H9 (cell line): Measurements from ENCODE around the gene TGFA. TPM values are rescaled to one million over a fixed set of nuclear protein-coding genes. Genes with fewer than 3 reads are reported as not detected.

Source experiments
- DNase-seq: peaks from one replicate; pipeline ENCODE4 v3.0.0-alpha.2; 2017
- H2AFZ ChIP-seq: one replicate; pipeline ENCODE4 v1.6.1; 2013; ENCODE audit warnings: mild to moderate bottlenecking, low read length, control low read depth, moderate library complexity
- H2AK5ac ChIP-seq: 2 replicates; pipeline ENCODE4 v1.6.1; 2013; ENCODE audit warnings: low read length, control low read depth, mixed read lengths; ENCODE audit not compliant: insufficient read length
- H2BK120ac ChIP-seq: one replicate; pipeline ENCODE4 v1.6.1; 2013; ENCODE audit warnings: low read depth, mild to moderate bottlenecking, low read length, control low read depth, inconsistent platforms; ENCODE audit not compliant: poor library complexity, severe bottlenecking
- H2BK12ac ChIP-seq: 2 replicates; pipeline ENCODE4 v1.6.1; 2013; ENCODE audit warnings: low read length, control low read depth, mixed read lengths, low read depth; ENCODE audit not compliant: insufficient read length
- H2BK15ac ChIP-seq: 2 replicates; pipeline ENCODE4 v1.6.1; 2013; ENCODE audit warnings: low read depth, low read length, control low read depth
- H2BK20ac ChIP-seq: one replicate; pipeline ENCODE4 v1.6.1; 2013; ENCODE audit warnings: low read depth, mild to moderate bottlenecking, low read length, control low read depth, inconsistent platforms; ENCODE audit not compliant: poor library complexity, severe bottlenecking
- H2BK5ac ChIP-seq: 2 replicates; pipeline ENCODE4 v1.6.1; 2013; ENCODE audit warnings: low read length, control low read depth, mixed read lengths; ENCODE audit not compliant: insufficient read length
- H3K14ac ChIP-seq: 2 replicates; pipeline ENCODE4 v1.6.1; 2013; ENCODE audit warnings: low read length, control low read depth; ENCODE audit not compliant: insufficient read depth
- H3K18ac ChIP-seq: 2 replicates; pipeline ENCODE4 v1.6.1; 2013; ENCODE audit warnings: low read depth, mild to moderate bottlenecking, mixed read lengths, low read length, control low read depth; ENCODE audit not compliant: insufficient read length
- H3K23ac ChIP-seq: 2 replicates; pipeline ENCODE4 v1.6.1; 2013; ENCODE audit warnings: low read length, control low read depth, mixed read lengths, low read depth; ENCODE audit not compliant: insufficient read length
- H3K23me2 ChIP-seq: 2 replicates; pipeline ENCODE4 v1.6.1; 2013; ENCODE audit warnings: low read depth, mild to moderate bottlenecking, mixed read lengths, low read length, control low read depth; ENCODE audit not compliant: insufficient read length, poor library complexity, severe bottlenecking
- H3K27ac ChIP-seq: 2 replicates; pipeline ENCODE4 v1.5.1; 2013; ENCODE audit warnings: low read length, control low read depth, mixed read lengths, low read depth; ENCODE audit not compliant: insufficient read length
- H3K27me3 ChIP-seq: 2 replicates; pipeline ENCODE4 v1.6.1; 2013; ENCODE audit warnings: low read length, control low read depth, inconsistent platforms; ENCODE audit not compliant: insufficient read depth
- H3K4ac ChIP-seq: 2 replicates; pipeline ENCODE4 v1.6.1; 2013; ENCODE audit warnings: low read depth, mild to moderate bottlenecking, control low read depth, inconsistent platforms, low read length, moderate library complexity
- H3K4me1 ChIP-seq: 2 replicates; pipeline ENCODE4 v1.6.1; 2013; ENCODE audit warnings: low read length, control low read depth, inconsistent platforms; ENCODE audit not compliant: insufficient read depth
- H3K4me2 ChIP-seq: 2 replicates; pipeline ENCODE4 v1.6.1; 2013; ENCODE audit warnings: low read length, control low read depth, mixed read lengths; ENCODE audit not compliant: insufficient read length, insufficient read depth
- H3K56ac ChIP-seq: 2 replicates; pipeline ENCODE4 v1.6.1; 2013; ENCODE audit warnings: low read depth, mild to moderate bottlenecking, mixed read lengths, low read length, control low read depth; ENCODE audit not compliant: insufficient read length
- H3K79me1 ChIP-seq: 2 replicates; pipeline ENCODE4 v1.6.1; 2013; ENCODE audit warnings: low read depth, mild to moderate bottlenecking, moderate library complexity, low read length, control low read depth, inconsistent platforms; ENCODE audit not compliant: insufficient read depth, poor library complexity, severe bottlenecking
- H3K79me2 ChIP-seq: 2 replicates; pipeline ENCODE4 v1.6.1; 2013; ENCODE audit warnings: low read length, control low read depth, inconsistent platforms; ENCODE audit not compliant: insufficient read depth
- H3K9ac ChIP-seq: 2 replicates; pipeline ENCODE4 v1.6.1; 2013; ENCODE audit warnings: low read length, control low read depth, mixed read lengths; ENCODE audit not compliant: insufficient read length; ENCODE audit errors: extremely low read depth
- H3K9me3 ChIP-seq: one replicate; pipeline ENCODE4 v1.6.1; 2013; ENCODE audit warnings: low read depth, low read length, inconsistent platforms; ENCODE audit not compliant: control insufficient read depth
- H3T11ph ChIP-seq: one replicate; pipeline ENCODE4 v1.6.1; 2013; ENCODE audit warnings: mild to moderate bottlenecking, low read length, control low read depth, inconsistent platforms
- H4K20me1 ChIP-seq: one replicate; pipeline ENCODE4 v1.6.1; 2013; ENCODE audit not compliant: control insufficient read depth, insufficient read length, insufficient read depth
- H4K5ac ChIP-seq: 2 replicates; pipeline ENCODE4 v1.6.1; 2013; ENCODE audit warnings: low read depth, mild to moderate bottlenecking, mixed read lengths, low read length, control low read depth; ENCODE audit not compliant: insufficient read length
- H4K8ac ChIP-seq: replicated peaks from 2 replicates; pipeline ENCODE4 v1.6.1; 2013; ENCODE audit warnings: low read length, control low read depth, mixed read lengths, low read depth; ENCODE audit not compliant: insufficient read length
- H4K91ac ChIP-seq: 2 replicates; pipeline ENCODE4 v1.6.1; 2013; ENCODE audit warnings: low read depth, mild to moderate bottlenecking, moderate library complexity, mixed read lengths, low read length, control low read depth; ENCODE audit not compliant: insufficient read length
- H3K27ac Mint-ChIP-seq, 3 experiments: 2 replicates in 2 of 3; 3 replicates in 1 of 3; pipeline ENCODE4 v1.8.0; 2020 to 2021; ENCODE audit warnings: mixed read lengths in 3 of 3, mild to moderate bottlenecking in 1 of 3, moderate library complexity in 1 of 3
- H3K27me3 Mint-ChIP-seq: 2 replicates; pipeline ENCODE4 v1.8.0; 2021; ENCODE audit warnings: low read depth, mild to moderate bottlenecking, moderate library complexity, mixed read lengths
- H3K36me3 Mint-ChIP-seq, 3 experiments: 2 replicates in 2 of 3; 3 replicates in 1 of 3; pipeline ENCODE4 v1.8.0; 2020 to 2021; ENCODE audit warnings: low read depth in 3 of 3, mixed read lengths in 3 of 3; ENCODE audit not compliant: insufficient read depth in 1 of 3
- H3K4me1 Mint-ChIP-seq, 2 experiments: 2 replicates each; pipeline ENCODE4 v1.8.0; 2020; ENCODE audit warnings: mixed read lengths in 2 of 2
- H3K4me3 Mint-ChIP-seq, 2 experiments: 2 replicates in 1 of 2; 3 replicates in 1 of 2; pipeline ENCODE4 v1.8.0; 2020 to 2021; ENCODE audit warnings: mild to moderate bottlenecking in 2 of 2, mixed read lengths in 2 of 2, moderate library complexity in 1 of 2
- H3K9me3 Mint-ChIP-seq, 2 experiments: 2 replicates in 1 of 2; 3 replicates in 1 of 2; pipeline ENCODE4 v1.8.0; 2020; ENCODE audit warnings: mild to moderate bottlenecking in 2 of 2, mixed read lengths in 2 of 2, moderate library complexity in 1 of 2
- WGBS: extraction: QIAGEN DNeasy Blood & Tissue Kit; methylation state at CpG from one replicate; pipeline ENCODE4 v1.1.7; 2013; ENCODE audit warnings: missing lambda C conversion rate, low lambda C conversion rate, mixed read lengths; ENCODE audit not compliant: insufficient read length; ENCODE audit errors: extremely low coverage; 5-methylcytosine and 5-hydroxymethylcytosine counted together
- total RNA-seq: library from RNA; stranded (reverse); gene quantifications from 2 replicates; pipeline ENCODE4 v1.2.1, GENCODE V29; 2021
- TF ChIP-seq, protein P1 (sequence below): fragments of 200-600 bp; sonication (generic); conservative IDR thresholded peaks from 3 replicates; pipeline ENCODE4 v1.8.0; 2021; ENCODE audit warnings: antibody characterized with exemption, mild to moderate bottlenecking

The TGFA gene
- total RNA-seq, 1 experiment from 2014 or later, result 3.3 TPM

DNA sequence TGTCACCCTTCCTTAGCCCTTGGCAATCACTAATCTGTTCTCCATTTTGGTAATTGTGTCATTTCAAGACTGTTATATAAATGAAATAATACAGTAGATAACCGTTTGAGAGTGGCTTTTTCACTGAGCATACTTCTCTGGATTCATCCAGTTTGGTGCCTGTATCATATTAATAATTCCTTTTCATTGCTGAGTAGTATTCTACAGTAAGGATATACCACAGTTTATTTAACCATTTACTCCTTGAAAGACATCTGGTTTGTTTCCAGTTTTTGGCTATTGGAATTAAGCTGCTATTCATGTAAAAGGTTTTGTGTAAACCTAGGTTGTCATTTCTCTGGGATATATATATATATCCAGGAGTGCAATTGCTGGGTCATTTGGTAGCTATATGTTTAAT is 44.6 kb upstream of the TGFA start:
- WGBS, result no CpG with 5 or more reads among the region's 1 CpG
- Histone ChIP-seq H2AFZ (no peak overlapping the region), H3K14ac (no peak overlapping the region), H2BK120ac (no peak overlapping the region), H3K9me3 (no peaks in the 10 kb centered on the region), H4K20me1 (no peaks in the 10 kb centered on the region), H3K27me3 (no peaks in the 10 kb centered on the region), H3T11ph (no peak overlapping the region), H3K23ac (no peak overlapping the region), H3K27ac (no peak overlapping the region), H2BK12ac (no peak overlapping the region), H2AK5ac (no peak overlapping the region), H3K23me2 (no peaks in the 10 kb centered on the region), H4K91ac (no peak overlapping the region), H4K8ac (no peak overlapping the region), H3K4ac (no peak overlapping the region), H3K18ac (no peak overlapping the region), H3K9ac (no peak overlapping the region), H3K4me1 (no peaks in the 10 kb centered on the region), H3K79me1 (no peaks in the 10 kb centered on the region), H3K79me2 (no peaks in the 10 kb centered on the region), H4K5ac (no peak overlapping the region), H3K56ac (no peak overlapping the region), H3K4me2 (no peak overlapping the region), H2BK20ac (no peak overlapping the region), H2BK15ac (no peak overlapping the region), H2BK5ac (no peak overlapping the region)
- TF ChIP-seq, protein P1, sequence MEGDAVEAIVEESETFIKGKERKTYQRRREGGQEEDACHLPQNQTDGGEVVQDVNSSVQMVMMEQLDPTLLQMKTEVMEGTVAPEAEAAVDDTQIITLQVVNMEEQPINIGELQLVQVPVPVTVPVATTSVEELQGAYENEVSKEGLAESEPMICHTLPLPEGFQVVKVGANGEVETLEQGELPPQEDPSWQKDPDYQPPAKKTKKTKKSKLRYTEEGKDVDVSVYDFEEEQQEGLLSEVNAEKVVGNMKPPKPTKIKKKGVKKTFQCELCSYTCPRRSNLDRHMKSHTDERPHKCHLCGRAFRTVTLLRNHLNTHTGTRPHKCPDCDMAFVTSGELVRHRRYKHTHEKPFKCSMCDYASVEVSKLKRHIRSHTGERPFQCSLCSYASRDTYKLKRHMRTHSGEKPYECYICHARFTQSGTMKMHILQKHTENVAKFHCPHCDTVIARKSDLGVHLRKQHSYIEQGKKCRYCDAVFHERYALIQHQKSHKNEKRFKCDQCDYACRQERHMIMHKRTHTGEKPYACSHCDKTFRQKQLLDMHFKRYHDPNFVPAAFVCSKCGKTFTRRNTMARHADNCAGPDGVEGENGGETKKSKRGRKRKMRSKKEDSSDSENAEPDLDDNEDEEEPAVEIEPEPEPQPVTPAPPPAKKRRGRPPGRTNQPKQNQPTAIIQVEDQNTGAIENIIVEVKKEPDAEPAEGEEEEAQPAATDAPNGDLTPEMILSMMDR, result no peak
- Mint-ChIP-seq H3K36me3 (peaks cover 0 to 9% (median 9%) of the 10 kb centered on the region in 3 experiments; a peak in 3 of 7 replicates), H3K4me3 (no peak overlapping the region), H3K9me3 (peaks cover 4 to 5% of the 10 kb centered on the region in 2 experiments; a peak in 3 of 5 replicates), H3K27me3 (peaks cover 7% of the 10 kb centered on the region), H3K4me1 (peaks cover 0 to 8% of the 10 kb centered on the region in 2 experiments; a peak in 2 of 4 replicates), H3K27ac (no peak overlapping the region)
- DNase-seq, result no peak
